SK-N-MC (cell line): ENCODE results near the gene MOSMO.

Experiments used
- EZH2 ChIP-seq: fragments of 200-600 bp; sonication (generic); IDR thresholded peaks from one replicate; pipeline ENCODE4 v1.6.1; 2017; ENCODE audit warnings: antibody characterized with exemption
- FOXP2 ChIP-seq: optimal IDR thresholded peaks from 2 replicates; pipeline ENCODE3; 2011; ENCODE audit warnings: mild to moderate bottlenecking, moderate library complexity; ENCODE audit not compliant: insufficient read depth; ENCODE audit errors: extremely low read length, control extremely low read depth
- POLR2AphosphoS5 ChIP-seq: IDR thresholded peaks from 2 replicates; pipeline ENCODE4 v1.6.1; 2012; ENCODE audit warnings: mild to moderate bottlenecking, low read depth, low read length, borderline replicate concordance

- TF ChIP-seq POLR2AphosphoS5 (no peak), EZH2 (no peak), FOXP2 (no peak)
These were observed 114.3 kb downstream of the MOSMO start for GRCh38 chr16:22122239-22122638.
